GM19438 (cell line): ENCODE measurements around the gene APOF.
"Not testable (repeated sequence)": the region's sequence is repeated elsewhere in the genome, so short reads cannot be mapped to it uniquely, and the experiment has no call there.

Source experiments
- ATAC-seq: cut with Tn5 transposase; IDR thresholded peaks from one replicate; pipeline ENCODE4 v1.9.1; 2021; ENCODE audit warnings: low read depth; ENCODE audit not compliant: unreplicated experiment

APOF gene

DNA sequence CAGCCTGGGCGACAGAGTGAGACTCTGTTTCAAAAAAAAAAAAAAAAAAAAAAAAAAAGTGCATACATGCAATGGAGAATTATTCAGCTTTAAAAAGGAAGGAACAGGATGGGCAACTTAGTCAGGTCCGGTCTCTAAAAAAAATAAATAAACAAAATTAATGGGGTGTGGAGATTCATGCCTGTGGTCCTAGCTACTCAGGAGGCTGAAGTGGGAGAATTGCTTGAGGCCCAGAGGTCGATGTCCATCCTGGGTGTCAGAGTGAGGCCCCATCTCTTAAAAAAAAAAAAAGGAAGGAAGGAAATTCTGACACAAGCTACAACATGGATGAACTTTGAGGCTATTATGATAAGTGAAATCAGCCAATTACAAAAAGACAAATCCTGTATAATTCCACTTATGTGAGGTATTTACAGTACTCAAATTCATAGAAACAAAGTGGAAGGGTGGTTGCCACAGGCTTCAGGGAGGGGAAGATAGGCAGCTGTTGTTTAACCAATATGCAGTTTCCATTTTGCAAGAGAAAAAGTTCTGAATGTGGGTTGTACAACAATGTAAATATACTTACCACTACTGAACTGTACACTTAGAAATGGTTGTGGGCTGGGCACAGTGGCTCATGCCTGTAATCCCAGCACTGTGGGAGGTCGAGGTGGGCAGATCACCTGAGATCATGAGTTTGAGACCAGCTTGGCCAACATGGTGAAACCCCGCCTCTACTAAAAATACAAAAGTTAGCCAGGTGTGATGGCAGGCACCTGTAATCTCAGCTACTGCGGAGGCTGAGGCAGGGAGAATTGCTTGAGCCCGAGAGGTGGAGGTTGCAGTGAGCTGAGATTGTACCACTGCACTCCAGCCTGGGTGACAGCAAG, 12.3 kb upstream of the APOF start:
- ATAC-seq = peak; percentile 34

DNA sequence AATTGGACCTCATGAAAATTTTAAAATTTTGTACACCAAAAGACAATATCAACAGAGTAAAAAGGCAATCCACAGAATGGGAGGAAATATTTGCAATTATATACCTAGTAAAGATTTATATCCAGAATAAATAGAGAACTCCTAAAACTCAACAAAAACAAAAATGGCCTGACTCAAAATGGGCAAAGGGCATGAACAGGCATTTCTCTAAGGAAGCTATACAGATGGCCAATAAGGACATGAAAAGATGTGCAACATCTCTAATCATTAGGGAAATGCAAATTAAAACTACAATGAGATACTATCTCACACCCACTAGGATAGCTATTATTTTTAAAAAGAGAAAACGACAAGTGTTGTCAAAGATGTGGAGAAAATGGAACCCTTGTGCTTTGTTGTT, 10.9 kb upstream of the APOF start:
- no peak for ATAC-seq

DNA sequence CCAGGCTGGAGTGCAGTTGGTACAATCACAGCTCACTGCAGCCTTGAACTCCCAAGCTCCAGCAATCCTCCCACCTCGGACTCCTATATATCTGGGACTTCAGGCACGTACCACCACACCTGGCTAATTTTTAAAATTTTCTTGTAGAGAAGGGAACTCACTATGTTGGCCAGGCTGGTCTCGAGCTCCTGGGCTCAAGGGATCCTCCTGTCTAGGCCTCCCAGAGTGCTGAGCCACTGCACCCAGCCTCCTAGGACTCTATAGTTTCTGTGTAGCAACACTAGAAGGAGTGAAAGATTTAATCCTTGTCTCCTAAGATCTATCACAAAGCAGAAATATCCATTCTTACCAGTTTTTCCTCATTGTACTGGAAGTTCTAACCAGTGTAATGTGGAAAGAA, 4.3 kb upstream of the APOF start:
- no peak for ATAC-seq

DNA sequence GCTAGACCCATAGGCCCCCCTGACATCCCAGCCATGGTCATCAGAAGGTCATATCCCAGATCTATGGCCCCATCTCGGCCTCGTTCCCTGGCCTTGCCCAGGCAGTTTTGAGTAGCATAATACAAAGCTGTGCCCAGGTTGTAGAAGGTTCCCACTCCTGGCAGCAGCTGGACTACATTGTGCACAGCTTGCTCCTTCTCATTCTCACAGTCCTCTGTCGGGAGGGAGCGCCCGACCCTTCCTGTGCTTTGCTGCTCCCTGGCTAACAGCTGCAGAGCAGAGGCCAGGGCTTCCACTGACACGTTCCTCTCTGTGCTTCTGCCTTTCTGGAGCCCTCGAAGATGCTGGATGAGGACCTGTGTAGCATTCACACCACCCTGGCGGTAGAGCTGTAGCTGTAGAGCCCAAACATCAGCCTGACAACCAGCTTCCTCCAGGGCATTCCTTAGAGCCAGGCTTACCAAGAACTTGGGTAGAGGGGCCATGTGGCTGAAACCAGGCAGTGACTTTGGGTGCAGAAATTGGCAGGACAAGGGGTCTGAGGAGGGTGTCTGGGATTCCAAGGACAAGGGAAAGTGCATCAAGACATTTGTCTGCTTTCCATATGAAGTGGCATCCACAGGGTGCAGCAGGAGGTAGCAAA, 1.0 kb downstream of the APOF start:
- no peak for ATAC-seq

DNA sequence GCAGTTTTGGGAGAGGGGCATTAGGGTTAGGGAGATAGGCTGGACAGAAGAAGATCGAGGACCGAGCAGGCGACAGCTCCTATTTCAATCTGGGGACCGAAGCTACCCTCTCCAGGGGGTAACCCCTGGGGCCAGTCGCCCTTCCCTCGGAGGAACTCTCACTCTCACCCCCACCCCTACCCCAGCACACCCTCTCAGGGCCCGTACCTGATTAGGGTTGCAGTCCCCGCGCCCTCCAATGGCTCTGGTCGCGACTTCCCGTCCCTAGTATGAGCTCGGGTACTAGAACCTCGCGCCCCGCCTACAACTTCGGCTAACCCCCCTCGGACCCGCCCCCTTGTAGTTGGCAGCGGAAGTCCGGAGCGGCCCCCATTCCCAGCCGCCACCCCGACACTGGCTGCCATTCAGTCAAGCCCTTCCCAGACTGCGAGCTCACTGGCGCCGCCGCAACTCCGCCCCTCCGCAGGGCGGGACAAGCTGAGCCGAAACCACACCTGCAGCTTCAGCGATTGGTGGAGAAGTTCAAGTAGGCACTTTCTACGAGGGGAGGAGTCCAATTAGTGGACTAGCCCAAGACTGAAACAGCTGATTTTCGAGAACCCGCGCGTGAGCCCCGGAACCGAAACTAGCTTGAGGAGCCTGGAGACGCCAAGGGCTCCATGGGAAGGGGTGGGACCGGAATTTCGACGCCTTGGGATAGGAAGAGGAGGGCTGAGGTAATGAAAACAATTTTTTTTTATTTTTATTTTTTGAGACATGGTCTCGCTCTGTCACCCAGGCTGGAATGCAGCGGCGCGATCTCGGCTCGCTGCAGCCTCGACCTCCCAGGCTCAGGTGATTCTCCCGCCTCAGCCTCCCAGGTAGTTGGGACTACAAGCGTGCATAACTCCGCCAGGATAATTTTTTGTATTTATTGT, 2.5 kb downstream of the APOF start, which contains the start of gene STAT2:
Gene STAT2, minus strand, starts transcription at position 257 of the 917 bp plus-strand sequence. CDS start 3,536 bp downstream, outside the sequence.
- peak; percentile 94 for ATAC-seq

DNA sequence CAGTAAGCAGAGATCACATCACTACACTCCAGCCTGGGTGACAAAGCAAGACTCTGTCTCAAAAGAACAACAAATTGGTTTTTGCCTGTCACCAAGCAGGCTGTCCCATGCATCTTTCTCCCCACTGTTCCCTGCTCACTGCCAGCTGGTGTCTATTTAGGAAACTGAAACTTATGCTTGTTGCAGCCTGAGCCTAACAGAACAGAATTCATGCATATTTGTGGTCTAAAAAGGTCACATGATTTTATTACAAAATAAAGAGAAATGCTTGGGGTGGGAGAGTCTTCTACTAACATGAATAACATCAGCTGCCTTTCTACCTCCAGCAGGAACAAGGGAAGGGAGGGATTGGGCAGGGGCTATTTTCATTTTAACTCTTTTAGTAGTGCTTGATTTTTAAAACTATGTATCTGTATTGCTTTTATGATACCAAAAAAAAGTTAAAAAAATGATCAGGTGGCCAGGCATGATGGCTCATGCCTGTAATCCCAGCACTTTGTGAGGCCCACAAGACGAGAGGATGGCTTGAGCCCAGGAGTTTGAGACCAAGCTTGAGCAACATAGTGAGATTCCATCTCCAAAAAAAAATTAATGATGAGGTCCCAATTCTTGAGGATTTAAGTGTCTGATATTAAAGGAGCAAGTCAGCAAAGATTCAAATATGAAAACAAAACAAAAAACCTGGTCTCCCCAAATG, 3.7 kb downstream of the APOF start:
- ATAC-seq = no peak

DNA sequence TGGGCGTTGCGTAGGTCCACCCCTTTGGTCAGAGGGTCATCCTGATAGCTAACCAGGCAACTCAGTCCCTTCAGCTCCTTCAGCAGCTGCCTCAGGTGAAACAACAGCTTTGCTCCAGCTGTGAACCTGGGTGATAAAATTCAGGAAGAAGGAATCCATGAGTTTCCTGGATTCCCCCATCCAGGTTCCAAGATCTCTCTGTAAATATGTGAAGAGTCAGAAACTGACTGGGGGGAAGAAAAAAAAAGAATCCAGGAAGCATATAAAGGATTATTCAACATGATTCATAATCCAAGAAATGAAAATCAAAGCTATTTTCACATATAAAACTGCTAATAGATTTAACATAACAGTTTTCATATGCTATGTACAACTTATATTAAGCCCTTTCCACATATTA, 11.3 kb downstream of the APOF start:
- ATAC-seq = no peak

DNA sequence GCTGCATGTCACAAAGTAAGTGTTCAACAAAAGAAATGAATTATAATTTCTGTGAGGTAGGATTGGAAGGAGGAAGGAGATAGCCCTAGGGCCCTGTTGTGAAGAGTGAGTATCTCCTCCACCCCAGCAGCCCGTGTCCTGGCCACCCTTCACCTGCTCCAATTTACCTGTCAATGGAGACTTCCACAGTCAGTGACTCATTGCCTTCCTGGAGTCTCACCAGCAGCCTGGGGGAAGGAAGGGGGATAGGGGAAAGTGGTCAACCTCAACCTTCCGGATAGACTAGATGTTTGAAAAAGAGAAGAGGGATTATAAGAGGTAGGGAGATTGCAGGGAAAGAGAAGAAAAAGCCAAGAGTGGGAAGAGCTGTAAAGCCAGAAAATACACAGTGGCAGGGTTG, 12.0 kb downstream of the APOF start:
- ATAC-seq = no peak

DNA sequence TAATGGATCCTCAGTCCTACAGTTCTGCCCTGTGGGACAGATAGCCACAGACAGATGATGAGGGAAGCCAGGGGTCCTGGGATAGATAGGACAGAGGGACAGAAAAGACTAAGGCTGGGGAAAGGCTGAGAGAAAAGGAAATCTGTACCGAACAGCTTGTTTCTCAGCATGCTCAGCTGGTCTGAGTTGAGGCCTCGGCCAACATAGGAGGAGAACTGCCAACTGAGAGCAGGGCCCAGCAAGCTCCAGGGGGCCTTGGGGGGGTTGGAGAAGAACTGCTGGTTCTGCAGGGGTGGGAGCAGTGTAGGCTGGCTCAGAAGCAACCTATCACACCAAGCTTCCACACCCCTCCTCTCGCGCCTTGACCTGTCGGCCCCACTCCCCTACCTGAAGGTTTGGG, 13.9 kb downstream of the APOF start:
- no peak for ATAC-seq

DNA sequence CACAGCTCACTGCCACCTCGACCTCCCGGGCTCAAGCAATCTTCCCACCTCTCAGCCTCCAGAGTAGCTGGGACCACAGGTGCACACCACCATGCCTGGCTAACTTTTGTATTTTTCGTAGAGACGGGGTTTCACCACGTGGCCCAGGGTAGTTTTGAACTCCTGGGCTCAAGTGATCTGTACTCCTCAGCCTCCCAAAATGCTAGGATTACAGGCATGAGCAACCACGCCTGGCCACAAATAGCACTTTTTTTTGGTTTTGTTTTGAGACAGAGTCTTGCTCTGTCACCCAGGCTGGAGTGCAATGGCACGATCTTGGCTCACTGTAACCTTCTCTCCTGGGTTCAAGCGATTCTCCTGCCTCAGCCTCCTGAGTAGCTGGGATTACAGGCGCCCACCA, 15.4 kb downstream of the APOF start:
- ATAC-seq = not testable (repeated sequence)

DNA sequence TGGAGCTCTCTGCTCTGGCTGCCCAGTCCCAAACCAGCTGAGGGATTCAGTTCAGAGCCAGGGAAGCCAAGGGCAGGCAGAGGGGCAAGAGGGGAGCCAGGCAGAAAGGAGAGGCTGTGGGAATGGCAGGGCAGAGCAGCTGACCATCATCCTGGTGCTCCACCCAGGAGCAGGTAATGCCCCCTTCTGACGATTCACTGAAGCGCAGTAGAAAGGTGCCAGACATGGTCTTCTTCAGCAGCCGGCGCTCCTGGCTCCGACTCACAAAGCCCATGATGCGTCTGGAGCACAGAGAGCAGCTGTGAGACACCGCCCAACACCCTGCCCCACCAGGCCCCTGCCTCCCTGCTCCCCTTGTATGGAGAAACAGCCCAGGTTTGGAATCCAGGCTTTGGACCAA, 16.0 kb downstream of the APOF start:
- no peak for ATAC-seq

DNA sequence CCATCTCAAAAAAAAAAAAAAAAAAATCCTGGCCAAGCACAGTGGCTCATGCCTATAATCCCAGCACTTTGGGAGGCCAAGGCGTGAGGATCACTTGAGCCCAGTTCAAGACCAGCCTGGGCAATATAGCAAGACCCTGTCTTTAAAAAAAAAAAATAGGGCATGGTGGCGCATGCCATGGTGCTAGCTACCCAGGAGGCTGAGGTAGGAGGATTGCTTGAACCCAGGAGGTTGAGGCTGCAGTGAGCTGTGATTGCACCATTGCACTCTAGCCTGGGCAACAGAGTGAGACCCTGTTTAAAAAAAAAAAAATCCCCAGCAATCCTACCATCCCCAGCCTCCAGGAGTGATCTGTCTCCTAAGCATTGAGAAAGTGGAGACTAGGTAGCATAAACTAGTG, 20.4 kb downstream of the APOF start:
- ATAC-seq = not testable (repeated sequence)

DNA sequence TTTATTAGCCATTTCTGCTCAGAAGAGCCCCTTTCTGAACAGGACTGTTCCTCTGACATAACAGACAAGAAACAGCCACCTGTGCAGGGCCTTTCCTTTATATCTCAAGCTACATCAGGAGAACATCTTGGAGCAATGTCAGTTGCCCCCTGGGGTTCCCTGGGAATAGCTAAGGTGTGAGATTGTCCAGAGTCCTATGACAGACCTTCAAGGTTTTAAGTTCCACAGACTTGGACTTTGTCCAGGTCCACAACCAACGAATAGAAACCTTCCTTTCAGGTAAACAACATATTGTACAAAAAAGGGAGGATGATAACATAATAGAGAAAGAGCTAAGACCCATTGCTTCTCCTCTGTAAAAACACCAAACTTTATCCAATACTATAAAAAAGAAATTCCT, 21.0 kb downstream of the APOF start:
- ATAC-seq = no peak

DNA sequence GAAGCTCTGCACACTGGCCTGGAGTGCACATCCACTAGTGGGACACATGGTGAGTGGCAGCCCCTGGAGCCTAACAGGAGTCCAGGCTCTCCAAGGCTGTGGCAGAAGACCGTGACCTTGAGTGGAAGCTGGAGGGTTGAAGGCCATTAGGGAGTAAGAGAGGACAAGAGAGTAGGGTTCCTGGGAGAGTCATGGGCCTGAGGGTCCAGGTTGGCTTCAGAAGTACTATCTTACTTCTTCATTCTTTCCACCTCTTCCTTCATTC, 23.6 kb downstream of the APOF start:
- no peak for ATAC-seq

DNA sequence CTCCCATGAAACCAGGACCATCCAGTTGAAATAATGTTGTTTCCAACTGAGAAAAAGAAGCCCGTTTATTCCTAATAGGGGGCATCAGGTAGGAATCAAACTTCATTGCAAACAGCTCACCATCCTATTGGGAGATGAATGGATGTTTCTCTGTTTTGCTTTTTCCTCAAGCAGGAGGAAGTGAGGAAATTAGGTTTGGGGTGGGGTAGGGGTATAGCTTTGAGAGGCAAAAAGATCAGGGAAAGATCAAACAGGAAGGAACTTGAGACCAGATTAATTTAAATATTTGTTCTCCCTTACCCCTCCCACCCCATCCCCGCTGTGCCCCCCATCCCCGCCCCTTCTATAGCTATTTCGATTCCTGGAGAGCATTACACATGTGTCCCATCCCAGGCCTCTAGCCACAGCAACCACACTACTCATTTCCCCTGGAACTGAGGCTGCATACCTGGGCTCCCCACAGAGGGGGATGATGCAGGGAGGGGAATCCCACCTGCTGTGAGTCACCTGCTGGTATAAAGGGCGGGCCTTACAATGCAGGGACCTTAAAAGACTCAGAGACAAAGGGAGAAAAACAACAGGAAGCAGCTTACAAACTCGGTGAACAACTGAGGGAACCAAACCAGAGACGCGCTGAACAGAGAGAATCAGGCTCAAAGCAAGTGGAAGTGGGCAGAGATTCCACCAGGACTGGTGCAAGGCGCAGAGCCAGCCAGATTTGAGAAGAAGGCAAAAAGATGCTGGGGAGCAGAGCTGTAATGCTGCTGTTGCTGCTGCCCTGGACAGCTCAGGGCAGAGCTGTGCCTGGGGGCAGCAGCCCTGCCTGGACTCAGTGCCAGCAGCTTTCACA, 24.1 kb downstream of the APOF start, which contains the start of gene IL23A:
Gene IL23A, plus strand, starts transcription at position 577 of the 850 bp plus-strand sequence. Its CDS starts 161 bp downstream, at position 738.
- ATAC-seq = no peak

DNA sequence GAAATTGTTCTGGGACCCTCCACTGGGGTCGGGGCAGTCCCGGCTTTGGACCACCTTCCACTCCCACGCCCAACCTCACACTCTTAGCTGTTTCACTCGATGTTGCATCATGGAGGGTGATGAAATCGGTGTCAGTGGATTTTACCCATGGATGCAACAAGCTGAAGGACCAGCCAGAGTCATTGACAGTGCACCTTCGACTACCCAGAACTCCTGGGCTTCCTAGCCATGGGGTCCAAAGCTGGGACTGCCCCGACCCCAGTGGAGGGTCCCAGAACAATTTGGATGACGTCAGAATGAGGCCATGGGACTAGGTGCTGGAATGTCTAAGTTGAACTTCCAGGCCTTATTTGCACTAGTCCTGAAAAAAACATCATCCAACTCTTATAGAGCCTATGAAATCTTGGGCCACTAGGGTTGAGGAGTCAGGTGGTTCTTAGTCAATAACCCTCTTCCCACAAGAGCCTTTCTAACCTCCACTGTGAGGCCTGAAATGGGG, 24.9 kb downstream of the APOF start:
- no peak for ATAC-seq

DNA sequence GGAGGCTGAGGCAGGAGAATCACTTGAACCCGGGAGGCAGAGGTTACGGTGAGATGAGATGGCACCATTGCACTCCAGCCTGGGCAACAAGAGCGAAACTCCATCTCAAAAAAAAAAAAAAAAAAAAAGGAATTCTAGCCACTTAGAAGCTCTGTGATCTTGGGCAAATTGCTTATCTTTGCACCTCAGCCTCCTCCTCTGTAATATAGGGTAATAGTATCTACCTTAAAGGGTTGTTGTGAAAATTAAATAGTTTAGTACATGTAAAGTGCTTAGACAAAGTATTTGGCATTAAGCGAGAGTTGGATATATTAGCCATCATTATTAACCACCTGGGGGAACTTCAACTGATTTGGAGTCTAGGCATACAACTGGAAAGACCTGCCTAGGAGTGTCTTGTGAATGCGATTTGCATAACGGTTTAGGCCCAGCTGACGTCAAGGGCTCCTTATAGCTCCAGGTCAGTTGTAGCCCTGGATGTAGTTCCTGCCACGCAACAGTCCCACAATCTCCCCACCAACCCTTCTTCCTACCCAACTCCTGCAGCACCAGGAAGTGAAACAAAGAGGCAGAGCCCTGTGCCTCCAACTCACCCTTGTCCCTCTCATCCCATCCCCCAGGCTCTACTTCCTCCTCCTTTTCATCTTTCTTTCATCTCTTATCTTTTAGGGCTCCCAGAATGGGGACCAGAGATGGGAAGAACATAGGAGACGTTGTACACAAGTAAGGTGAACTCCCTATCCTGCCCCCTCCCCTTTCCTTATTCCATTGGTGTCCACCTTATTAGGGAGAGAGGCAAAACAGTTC, 26.1 kb downstream of the APOF start:
- no peak for ATAC-seq

DNA sequence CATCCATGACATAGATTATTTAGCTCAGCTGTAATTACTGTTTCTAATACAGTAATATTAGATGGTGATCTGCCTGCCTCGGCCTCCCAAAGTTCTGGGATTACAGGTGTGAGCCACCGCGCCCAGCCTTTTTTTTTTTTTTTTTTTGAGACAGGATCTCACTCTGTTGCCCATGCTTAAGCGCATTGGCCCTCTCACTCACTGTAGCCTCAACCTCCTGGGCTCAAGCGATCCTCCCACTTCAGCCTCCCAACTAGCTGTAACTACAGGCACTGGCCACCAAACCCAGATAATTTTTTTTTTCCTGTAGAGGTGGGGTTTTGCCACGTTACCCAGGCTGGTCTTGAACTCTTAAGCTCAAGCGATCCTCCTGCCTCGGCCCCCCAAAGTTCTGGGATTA, 27.1 kb downstream of the APOF start:
- not testable (repeated sequence) for ATAC-seq

DNA sequence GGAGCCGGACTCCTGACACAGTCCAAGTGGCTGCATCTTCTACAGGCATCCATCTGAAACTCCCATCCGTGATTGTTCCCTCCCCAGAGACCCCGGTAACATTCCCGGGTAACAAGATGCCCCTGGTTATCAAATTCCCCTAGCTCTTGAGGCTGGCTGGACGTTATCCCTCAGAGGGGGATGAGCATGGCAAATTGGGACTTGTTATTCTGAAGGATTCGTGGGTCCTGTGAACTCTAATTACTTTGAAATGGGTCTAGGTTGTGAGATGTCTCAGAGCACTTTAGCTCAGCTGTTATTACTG, 28.2 kb downstream of the APOF start:
- no peak for ATAC-seq
